Thyroid gland (tissue), 4 donors: ENCODE data around the gene GPANK1.

Experiments used
- CTCF ChIP-seq, 6 experiments: fragments of 200-600 bp in 3 of 6; fragments of 450-650 bp in 3 of 6; sonication (generic) in 3 of 6; IDR thresholded peaks; one replicate each; pipeline ENCODE4 v1.5.1; 2016 to 2019; ENCODE audit warnings: antibody characterized with exemption in 6 of 6, mild to moderate bottlenecking in 2 of 6, inconsistent platforms in 1 of 6, moderate library complexity in 1 of 6
- POLR2A ChIP-seq, 2 donors: fragments of 450-650 bp; IDR thresholded peaks; one replicate each; pipeline ENCODE4 v1.6.1; 2017; ENCODE audit warnings: antibody characterized with exemption in 2 of 2, mild to moderate bottlenecking in 2 of 2, moderate library complexity in 1 of 2

DNA sequence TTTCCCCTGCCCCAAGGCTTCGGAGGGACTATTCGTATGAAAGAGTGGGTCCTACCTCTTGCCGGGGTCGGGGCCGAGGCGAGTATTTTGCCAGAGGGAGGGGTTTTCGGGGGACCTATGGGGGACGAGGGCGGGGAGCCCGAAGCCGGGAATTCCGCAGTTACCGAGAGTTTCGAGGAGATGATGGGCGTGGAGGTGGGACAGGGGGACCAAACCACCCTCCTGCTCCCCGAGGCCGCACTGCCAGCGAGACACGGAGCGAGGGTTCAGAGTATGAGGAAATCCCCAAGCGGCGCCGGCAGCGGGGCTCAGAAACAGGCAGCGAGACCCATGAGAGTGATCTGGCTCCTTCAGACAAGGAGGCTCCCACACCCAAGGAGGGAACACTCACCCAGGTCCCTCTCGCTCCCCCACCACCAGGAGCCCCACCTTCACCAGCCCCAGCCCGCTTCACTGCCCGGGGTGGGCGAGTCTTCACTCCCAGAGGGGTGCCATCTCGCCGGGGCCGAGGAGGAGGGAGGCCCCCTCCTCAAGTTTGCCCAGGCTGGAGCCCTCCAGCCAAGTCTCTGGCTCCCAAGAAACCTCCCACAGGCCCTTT, 33.0 kb downstream of the GPANK1 start:
- no peak for TF ChIP-seq CTCF (IDR thresholded peaks at IDR 0.05)
- no peak for TF ChIP-seq POLR2A (IDR thresholded peaks at IDR 0.05)
